ENCODE measurements around the gene MUSK. TPM values are rescaled to one million over a fixed set of nuclear protein-coding genes. Genes with fewer than 3 reads are reported as not detected.

MUSK gene
- total RNA-seq, 1 donor from 2014 or later = not detected

DNA sequence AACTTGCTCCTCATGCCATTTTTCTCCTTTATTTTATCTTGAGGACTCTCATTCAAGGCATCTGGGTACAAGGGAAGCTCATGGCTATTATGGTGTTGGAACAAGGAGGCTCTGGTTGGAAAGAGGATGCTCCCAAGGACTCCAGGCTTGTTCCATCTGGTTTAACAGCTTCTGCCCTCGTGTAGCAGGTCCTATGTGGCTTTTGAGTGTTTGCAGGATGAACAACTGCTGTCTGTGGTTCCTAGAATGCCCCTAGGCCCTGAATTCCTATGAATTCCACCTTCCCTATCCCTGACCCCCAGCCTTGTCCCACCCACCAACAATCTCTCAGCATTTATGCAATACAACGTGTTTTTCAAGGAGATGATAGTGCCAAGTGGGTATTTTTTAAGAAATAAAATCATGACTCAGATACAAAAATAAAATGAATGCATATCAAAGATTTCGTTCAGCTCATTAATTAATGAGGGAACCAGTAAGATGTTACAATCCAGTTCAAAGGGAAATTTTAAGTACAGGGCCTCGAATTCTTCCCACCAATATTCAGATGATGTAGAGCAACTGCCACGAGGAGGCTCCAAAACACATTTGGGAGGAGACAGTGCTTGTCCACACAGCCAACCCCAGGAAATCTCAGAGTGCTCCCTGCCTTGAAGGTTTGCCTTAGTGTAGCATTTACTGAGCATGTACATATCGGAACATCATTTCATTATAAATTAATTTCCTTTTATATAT, 182.0 kb downstream of the MUSK start:
- no peak overlapping the region for H3K27ac Mint-ChIP-seq
- no peak for DNase-seq (ENCODE audit: extremely low spot score, unreplicated experiment)
- H3K36me3 Mint-ChIP-seq = no peaks in the 10 kb centered on the region
- H3K9me3 Mint-ChIP-seq = peaks cover 8% of the 10 kb centered on the region
- no peaks in the 10 kb centered on the region for H3K27me3 Mint-ChIP-seq
- TF ChIP-seq CTCF (conservative IDR thresholded peaks at IDR 0.05) = no peak
- peaks cover 10% of the 10 kb centered on the region for H3K4me1 Mint-ChIP-seq (ENCODE audit: unreplicated experiment)
- H3K4me3 Mint-ChIP-seq = no peak overlapping the region

Other genes starting within 250 kb of the MUSK start
- 5.4 and 7.9 TPM in 2 replicates for gene SVEP1, start 89.0 kb upstream of the MUSK start, total RNA-seq (ENCODE audit: low replicate concordance)

Data from type B pancreatic cell (in vitro differentiated cells).